GM18861 (cell line): ENCODE data around the gene C7orf25.

Experiments used
- ATAC-seq: cut with Tn5 transposase; IDR thresholded peaks from one replicate; pipeline ENCODE4 v1.9.1; 2021; ENCODE audit not compliant: unreplicated experiment

Gene C7orf25

DNA sequence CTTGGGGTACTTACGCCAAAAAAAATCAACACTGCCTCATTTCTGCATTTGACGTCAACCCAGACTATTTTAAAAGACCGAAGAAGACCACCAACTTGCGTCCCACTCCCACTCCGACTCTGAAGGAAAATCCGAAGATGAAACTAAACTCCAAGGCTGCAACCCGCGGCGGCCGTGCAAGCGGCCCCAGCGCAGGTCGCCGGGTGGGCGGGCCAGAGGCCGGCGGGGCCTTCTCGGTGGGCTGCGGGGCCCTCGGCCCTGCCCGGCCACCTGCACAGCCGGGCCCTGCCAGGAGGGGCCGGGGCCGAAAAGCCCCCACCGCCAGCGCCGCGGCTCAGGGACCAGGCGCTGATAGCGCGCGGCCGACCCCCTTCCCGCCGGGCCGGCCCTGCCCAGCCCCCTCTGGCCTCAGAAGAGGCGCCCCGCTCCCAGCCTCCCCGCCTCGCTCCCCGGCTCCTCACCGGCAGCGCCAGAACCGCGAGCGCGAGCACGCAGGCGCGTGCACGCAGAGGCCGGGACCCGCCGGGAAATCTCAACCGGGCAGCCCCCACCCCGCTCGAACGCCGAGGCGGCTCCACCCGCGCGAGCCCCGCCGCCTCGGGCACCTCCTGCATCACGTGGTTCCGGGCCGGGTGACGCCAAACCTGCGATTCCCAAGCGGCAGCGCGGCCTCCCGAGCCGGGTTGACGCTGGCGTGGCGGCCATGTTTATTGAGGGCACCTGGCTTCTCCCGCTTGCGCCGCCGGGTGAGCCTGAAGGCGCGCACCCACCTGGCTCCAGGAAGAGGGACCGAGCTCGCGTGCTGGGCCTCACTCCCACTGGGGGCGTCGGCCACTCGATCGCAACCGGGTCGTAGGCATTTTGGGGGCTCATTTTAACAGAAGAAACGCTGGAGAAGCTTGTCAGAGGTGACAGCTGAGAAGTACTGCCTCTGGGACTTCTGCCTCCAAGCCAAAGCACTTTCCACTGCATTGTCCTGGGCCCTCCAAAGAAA is at the start of gene C7orf25:
C7orf25 (minus strand) TSS at position 617 of the 994 bp plus-strand sequence. CDS start 1,170 bp downstream, outside the sequence.
- ATAC-seq, result peak; percentile 85

DNA sequence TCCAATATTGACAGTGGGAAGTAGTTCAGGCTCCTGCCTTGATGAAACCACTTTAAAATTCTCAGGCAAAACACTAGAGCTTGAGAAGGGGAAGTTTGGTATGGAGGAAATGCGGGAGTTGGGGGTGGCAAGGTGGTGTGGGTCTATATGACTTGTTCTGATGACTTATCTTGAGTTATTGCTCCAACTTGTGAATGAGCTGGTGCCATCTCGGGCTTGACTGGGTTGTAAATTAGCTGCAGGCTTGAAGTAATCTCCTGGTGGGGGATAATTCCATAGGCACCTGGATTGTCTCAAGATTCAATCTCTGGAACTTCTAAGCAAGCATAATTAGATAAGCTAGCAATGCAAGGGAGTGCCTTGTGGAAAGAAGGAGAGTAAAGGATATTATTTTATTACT is 49.3 kb upstream of the C7orf25 start:
- no peak for ATAC-seq

DNA sequence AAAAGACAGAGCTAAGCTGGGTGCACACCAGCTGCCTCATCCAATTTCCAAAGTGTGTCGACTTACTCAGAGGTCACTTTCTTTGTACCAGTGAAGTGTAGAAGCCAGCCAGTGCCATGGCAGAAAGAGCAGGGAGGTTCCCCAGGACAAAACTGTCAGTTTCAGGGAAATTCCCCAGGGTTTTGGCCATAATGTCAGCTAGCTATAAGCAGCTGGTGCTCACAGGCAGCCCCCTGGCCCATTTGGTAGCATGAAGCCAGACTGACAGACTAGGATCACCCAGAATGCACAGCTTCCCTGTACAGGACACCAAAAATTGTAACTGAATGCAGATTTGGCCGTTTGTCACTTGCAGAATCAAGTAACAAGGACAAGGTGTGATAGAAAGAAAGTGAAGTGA is 48.9 kb upstream of the C7orf25 start:
- ATAC-seq, result no peak

DNA sequence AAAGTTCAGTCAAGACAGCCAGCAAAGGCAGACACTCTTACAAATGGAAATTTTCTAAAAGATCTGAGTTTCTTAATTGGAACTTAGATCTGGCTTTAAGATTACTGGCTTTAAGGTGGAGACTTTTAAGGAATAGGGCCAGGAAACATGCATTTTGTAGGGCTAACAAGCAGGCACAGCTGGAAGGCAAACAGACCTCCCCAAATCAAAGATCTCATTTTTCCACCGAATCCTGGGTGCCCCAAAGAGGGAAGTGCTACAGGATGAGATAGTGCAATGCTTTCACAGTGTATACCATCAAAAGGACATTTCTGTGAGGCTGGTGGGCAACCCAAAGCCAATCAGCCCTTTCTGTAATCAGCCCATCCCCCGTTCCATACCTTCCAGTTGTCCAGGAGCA is 47.7 kb upstream of the C7orf25 start:
- no peak for ATAC-seq

DNA sequence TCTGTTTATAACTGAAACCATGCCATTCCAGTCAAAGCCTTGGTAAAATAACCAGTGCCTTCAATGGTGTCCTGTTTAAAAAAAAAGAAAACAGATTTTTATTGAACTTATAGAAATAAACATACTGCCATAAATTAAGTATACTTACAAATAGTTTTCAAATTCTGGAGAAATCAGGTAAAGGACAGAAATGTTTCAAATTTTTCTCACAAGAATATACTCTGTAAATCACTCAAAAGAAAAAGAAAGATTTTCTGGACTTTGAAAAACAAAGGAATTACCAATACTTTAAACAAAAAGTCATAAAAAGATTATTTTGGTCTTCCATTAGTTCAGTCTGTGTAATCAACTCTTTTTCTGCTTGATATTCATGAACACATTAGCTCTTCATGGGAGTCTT is 44.2 kb upstream of the C7orf25 start:
- ATAC-seq, result no peak

DNA sequence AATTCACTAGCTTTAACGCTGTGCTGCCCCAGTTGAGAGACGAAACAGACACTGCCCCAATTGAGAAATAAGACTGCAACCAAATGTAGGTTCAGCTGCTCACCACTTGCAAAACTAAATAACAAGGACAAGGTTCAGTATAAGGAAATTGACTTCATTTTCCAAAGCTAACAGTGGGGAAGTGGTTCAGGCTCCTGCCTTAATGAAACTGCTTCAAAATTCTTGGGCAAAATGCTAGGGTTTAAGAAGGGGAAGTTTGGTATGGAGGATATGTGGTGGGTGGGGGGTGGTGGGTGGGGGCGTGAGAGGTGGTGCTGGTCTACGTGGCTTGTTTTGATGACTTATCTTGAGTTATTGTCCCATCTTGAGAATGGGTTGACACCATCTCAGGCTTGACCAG is 42.1 kb upstream of the C7orf25 start:
- ATAC-seq, result no peak

DNA sequence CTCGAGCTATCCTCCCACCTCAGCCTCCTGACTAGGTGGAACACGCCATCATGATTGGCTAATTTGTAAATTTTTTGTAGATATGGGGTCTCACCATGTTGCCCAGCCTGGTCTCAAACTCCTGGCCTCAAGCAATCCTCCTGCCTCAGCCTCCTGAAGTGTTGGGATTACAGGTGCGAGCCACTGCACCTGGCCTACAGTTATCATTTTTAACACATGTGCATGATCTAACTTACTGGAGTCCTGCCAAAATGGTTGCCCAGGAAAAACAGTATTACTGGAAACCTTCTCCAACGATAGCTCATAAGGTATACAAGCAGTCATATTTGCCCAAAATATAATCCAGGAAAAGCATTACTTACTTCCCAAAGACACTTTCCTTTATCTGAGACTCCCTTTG is 40.5 kb upstream of the C7orf25 start:
- ATAC-seq, result no peak

DNA sequence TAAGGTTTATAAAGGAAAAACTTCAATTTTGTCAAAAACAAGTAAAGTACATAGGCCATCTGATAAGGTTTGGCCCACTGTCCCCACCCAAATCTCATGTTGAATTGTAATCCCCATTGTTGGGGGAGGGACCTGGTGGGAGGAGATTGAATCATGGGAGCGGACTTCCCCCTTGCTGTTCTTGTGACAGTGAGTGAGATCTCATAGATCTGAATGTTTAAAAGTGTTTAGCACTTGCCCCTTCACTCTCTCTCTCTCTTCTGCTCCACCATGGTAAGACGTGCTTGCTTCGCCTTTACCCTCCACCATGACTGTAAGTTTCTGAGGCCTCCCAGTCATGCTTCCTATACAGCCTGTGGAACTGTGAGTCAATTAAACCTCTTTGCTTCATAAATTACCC is 38.5 kb upstream of the C7orf25 start:
- ATAC-seq, result no peak

DNA sequence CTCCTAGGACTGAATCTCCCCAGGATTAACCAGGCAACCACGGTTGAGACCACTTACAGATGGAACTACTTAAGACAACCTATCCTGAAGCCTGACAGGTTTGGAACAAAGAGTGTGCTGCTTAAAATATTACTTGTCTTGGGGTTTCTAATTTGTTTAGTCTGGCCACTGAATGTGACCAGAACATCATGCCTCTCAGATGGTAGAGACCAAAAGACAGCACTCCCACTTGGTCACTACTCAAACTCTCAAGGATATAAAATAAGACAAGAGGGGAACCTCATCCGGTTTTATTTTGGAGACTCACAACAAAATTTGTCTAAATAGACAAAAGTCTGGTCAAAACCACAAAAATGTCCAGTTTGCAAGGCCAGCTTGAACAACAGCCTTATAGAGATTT is 35.7 kb upstream of the C7orf25 start:
- no peak for ATAC-seq

DNA sequence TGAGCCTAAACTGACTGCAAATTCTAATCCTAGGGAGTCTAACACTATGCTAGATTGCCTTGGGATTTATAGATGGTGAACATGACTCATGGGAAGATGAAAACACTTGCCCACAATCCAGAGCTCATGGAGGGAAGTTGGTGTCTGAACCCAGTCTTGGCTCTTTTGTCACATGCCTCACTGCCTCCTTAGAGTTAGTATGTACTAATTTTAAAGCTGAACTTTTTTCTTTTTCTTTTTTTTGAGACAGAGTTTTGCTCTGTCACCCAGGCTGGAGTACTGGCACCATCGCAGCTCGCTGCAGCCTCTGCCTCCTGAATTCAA is 34.7 kb upstream of the C7orf25 start:
- ATAC-seq, result no peak

DNA sequence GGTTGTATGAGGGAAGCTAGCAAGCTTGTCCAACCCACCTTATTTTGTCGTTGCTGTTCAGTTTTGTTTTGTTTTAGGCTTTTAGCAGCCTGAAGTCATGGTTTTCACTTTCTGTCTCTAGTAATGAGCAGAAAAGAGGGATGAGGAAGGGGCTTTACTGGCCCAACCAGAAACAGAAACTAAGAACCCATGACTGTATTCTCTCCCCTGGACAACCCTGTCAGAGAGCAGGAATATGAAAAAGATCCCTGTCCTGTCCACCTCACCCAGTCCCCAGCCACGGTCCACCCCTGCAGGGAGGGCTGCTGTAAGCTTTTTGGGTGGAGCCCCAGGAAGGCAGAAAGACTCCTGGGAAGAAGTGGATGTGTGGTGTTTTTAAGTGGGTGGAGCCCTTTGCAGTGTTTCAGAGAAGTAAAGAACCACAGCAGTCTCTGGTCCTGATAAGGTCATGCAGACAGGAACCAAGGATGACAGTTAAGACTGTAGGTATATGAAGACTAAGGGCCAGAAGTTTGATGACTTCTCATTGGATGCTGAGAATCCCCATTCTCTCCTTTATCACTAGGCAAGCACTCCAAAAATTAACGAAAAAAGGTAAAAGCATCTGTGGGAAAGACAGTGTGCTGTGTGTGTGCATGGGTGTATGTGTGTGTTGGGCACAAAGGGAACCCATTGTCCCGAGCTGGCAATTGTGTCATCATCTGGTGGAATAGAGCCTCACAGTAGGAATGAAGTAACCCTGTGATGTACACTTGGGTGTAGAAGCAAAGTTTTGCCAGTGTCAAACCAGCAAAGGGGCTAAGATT is 34.2 kb upstream of the C7orf25 start:
- ATAC-seq, result no peak

DNA sequence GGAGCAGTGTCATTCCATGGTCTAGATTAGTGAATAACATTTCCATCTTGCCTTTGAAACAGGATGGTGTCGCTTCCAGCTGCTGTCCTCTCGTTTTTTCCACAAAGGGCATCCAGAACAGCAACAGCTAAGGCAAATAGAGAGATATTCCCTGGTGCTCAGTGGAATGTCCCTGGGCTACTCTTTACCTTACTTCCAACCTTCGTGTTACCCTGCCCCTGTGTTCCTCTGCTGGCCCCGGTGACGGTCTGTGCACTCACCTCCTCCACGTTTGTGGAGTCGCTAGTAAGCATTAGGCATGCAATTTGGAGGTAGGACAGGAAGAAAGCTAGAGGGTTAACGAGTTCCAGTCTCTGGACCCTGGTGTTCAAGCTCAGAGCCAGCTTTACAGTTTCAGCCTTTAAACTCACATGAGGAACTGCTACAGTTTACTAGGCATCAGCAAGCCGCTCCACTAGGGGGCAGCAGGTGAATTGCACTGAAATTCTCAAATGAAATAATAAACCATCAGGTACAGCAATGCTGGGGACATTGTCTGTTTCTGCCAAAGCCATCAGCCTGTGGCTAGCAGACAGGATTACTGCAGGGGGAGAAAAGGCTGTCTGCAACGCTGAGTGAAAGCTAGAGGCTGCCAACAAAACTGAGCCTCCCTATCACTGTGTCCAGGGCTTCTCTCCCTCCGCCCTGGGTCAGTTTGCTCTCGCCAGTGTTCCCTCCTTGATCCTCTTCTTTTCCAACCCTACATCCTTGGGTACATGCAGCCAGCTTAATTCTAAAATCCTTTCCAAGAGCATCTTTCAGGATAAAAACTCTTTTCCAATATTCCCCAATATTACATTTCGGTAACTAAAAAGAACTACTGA is 29.3 kb upstream of the C7orf25 start:
- ATAC-seq, result peak; percentile 59

DNA sequence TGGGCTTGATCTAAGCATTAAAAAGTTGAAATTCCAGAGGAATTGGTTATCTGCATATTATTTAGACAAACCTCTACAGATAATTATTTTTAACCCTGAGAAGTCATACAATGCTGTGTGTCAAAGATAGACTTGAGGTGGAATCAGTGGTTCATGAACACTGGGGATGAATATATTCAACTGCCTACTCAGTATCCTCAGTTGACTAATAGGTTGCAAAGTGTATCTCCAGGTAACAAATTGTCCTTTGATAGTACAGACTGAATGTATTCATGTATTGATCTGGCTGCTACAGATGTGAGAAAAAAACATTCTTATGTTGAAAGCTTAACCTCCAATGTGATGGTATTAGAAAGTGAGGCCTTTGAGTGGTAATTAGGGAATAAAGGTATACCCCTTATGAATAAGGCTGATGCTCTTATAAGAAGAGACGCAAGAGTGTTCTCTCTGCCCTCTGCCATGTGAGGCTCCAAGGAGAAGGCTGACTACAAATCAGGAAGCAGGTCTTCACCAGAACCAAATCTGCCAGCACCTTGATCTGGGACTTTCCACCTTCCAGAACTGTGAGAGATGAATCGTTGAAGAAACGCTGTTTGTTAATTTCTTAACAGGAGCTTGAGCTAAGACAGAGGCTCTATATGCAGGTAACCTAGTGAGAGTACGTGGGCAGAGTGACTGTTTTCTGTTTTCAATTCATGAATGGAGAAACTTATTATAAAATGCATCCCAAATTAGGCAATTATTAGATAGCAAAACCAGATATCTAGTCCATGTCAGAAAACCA is 27.8 kb upstream of the C7orf25 start:
- ATAC-seq, result no peak

DNA sequence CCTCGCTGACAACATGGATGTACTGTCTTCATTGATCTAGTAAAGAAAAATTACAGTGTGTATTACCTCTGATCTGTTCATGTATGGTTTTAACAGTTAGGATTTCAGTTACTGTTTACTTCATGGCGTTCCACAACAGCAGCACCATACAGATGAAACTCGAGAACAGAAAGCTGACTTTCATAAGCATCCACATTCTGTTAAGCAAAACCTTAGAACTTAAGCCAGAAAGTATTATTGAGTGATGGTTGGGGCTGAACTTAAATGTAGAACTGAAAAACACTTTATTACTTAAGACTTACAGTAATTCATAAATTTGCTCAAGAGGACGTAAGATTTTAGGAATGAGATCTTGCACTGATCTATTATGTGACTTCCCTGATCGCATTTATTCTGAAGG is 24.0 kb upstream of the C7orf25 start:
- no peak for ATAC-seq

DNA sequence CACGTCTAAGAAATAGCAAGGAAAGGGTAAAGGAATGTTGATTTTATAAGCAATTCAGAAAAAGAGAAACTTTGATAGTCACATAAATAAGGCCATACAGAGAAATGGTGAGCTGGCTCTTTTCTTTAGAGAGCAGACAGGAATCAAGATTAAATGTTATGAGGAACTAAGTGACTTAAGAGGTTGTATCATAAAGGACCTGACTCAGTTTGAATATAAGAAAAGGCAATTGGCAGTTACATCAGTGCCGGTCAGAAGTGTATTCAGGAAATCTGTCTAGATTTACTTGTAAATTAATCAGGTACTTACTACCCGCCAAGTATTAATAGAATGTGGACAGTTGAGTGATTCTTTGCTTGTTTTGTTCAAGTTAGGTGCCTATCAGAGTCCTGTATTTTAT is 22.4 kb upstream of the C7orf25 start:
- ATAC-seq, result no peak

DNA sequence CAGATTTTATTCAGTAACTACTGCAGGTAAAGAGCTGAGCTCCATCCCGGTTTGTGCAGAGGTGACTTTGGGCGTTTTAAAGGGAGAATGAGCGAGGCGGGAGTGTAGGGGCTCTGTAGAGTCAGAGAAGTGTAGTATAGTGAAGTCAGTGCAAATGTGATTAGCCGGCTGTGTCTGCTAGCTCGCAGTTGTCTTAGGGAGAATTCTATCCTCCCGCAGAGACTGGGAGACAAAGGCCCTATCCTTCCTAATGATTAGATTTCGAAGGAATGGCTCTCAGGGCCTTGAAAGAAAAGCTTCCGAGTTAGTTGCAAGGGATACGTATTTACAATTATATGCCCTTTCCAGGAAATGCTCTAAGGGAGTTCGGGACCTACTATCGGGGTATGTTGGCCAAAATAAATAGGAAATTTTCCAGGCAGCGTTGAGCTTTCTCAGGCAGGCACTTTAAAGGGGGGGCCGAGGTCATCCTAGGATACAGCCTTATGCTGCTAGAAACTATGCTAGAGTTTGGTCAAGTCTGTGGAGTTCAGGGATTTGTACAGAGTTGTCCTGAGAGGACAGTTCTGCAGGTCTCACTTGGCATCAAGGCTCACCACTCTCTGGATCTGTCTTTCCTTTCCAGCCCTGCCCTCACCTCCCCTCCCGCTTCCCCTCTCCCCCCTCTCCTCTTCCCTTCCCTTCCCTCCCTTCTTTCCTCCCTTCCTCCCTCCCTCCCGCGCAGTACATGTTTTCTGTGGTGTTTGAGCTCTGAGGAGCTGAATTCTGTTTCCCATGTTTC is 21.1 kb upstream of the C7orf25 start:
- ATAC-seq, result no peak

DNA sequence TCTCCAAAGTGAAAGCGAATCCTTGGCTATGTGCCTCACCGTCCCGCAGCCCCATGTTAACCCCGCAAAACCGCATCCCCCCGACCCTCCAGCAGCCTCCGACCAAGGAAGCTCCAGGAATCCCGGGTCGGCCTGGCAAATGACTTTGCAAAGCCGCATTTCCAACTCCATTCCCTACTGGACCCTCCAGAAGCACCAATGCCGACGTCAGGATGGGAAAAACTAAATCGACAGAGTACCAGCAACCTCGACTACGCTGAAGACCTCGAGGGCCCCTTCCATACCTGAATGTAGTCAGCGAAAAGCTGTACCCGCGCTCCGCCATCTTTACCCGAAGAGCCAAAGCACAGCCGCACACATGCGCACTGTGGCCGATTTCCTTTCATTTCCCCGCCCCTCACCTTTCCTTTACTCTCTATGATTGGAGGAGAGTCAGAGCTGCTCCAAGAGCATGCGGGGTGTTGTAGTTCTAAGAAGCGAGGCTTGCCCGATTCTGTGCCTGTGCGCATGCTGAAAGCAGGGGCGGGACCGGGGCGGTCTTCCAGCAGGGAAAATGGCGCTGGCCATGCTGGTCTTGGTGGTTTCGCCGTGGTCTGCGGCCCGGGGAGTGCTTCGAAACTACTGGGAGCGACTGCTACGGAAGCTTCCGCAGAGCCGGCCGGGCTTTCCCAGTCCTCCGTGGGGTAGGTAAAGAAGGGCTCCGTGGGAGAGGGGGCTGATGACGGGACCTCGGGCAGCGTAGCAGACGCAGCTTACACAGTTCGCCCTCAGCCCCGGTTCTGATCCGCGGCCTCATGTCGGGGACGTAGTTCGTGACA is 20.2 kb upstream of the C7orf25 start, which contains the start of the genes MRPL32 and PSMA2:
MRPL32 (plus strand) TSS at position 543 of the 818 bp plus-strand sequence; CDS start at position 554, 11 bp downstream.
PSMA2 (minus strand) TSS at position 341 of the 818 bp plus-strand sequence; CDS start at position 325, 16 bp downstream.
- peak; percentile 100 for ATAC-seq

DNA sequence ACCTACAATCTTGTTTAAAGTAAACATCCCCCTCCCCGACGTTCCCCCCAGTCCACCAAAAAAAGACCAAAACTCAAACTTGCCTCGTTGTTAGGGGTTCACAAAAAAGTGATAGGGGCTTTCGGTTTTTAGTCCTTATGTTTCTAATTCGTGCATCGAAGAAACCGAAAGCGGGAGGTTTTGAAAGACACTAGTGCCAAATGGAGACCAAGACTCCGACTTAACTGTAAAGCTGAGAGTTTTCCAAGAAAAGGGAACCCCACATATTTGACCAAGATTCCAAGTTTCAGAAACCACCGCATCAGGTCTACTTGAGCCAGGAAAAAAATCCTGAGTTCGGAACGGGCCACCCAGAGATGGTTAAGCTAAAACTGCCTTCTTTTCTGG is 19.6 kb upstream of the C7orf25 start:
- no peak for ATAC-seq
